NCI-H1436 (cell line): ENCODE data around the gene SLC12A9.
A peak's percentile ranks its signal among the peaks of the same experiment; 100 is the strongest.
"Not testable (repeated sequence)": the region's sequence is repeated elsewhere in the genome, so short reads cannot be mapped to it uniquely, and the experiment has no call there.

Source experiments
- DNase-seq: peaks from one replicate; lab custom pipeline; 2025; lab: John Stamatoyannopoulos, UW

Gene SLC12A9, protein sequence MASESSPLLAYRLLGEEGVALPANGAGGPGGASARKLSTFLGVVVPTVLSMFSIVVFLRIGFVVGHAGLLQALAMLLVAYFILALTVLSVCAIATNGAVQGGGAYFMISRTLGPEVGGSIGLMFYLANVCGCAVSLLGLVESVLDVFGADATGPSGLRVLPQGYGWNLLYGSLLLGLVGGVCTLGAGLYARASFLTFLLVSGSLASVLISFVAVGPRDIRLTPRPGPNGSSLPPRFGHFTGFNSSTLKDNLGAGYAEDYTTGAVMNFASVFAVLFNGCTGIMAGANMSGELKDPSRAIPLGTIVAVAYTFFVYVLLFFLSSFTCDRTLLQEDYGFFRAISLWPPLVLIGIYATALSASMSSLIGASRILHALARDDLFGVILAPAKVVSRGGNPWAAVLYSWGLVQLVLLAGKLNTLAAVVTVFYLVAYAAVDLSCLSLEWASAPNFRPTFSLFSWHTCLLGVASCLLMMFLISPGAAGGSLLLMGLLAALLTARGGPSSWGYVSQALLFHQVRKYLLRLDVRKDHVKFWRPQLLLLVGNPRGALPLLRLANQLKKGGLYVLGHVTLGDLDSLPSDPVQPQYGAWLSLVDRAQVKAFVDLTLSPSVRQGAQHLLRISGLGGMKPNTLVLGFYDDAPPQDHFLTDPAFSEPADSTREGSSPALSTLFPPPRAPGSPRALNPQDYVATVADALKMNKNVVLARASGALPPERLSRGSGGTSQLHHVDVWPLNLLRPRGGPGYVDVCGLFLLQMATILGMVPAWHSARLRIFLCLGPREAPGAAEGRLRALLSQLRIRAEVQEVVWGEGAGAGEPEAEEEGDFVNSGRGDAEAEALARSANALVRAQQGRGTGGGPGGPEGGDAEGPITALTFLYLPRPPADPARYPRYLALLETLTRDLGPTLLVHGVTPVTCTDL

DNA sequence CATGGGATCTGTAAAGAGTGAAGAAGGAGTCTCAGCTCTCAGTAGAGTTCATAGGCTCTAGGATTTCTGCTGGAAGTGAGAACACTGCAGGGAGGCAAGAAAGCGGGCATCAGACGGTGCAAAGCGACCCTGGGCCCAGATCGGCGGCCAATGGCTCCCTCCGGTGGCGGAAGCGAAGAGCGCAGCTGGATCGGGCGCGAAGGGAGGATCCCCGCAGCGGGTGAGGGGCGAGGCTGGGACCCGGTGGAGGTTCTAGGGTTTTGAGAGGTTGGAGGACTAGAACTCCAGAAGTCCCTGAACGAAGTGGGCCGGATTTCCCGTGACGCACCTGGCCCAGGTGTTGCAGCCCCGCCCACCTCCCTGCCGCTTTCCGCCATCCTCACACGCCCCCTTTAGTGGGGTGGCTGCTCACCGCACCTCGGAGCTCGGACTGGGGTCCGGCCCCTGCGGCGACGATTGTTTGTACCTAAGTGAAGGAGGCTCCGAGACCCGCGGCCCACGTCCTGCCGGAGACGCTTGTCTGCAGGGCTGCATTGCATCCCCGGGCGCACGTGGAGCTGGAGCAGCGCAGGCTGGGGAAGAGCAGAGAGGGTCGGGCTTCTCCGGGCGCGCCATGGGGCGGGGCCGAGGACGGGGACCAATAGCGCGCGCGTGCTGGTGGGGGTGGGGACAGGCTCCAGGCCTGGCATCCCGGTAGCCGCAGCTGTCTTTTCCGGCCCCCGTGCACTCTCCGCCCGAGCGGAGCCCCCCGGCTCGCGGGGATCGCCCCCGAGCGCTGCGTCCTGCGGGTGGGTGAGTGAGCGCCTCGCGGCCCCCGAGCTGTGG, at the start of gene SLC12A9:
Gene SLC12A9, plus strand, starts transcription at position 666 of the 825 bp plus-strand sequence. CDS start 1,485 bp downstream, outside the sequence.
- DNase-seq, result peak; percentile 84

DNA sequence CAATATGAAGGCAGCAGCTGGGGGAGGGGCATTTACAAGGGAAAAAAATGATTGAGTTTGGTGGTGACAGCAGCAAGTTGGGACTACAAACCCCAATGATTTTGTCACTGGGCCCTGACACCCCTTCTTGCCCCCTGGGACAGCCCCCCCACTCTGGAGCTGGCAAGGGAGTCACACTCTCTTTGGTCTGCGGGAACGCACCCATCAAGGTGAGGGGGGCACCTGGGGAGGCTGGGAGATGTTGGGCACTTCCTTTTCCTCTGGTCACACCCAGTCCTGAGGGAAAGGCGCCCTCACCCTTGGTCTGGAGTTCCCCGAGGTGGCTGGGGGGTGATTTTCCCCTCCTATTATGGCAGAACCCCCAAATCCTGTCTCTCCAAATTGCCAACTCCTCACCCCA, 49.6 kb upstream of the SLC12A9 start:
- DNase-seq, result no peak

DNA sequence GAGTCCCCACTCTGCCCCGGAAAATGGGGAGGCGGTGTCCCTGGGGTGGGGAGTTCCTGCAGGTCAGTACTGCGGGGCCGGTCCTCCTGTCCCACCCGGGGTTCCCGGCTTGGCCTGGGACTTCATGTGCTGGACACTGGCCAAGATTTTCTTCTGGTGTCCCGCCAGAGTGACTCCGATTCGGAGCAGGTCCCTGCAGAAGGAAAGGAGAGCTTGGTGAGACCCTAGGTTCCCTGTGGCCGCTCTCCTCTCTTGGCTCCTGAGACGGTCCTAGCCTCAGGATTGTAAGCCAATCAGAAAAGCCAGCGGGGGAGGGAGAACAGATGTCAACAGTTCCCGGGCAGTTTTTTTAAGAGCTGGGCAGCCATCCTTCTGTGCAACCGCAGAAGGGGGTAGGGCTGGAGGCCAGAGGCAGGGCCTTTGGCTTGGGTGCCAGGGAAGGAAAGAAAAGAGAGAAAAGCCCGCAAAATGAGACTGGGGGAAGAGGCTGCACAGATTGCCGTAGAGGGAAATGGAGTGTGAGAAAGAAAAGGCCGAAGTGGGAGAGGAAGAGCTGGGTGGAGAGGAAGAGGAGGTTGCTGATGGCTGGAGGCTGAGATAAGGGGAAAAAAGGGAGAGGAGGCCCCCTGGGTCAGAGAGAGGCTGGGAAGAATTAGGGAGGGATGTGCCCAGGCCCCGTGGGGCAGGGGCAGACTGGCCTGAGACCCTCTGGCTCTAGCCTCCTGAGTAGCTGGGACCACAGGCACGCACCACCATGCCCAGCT, 48.9 kb upstream of the SLC12A9 start:
- DNase-seq, result peak; percentile 81

DNA sequence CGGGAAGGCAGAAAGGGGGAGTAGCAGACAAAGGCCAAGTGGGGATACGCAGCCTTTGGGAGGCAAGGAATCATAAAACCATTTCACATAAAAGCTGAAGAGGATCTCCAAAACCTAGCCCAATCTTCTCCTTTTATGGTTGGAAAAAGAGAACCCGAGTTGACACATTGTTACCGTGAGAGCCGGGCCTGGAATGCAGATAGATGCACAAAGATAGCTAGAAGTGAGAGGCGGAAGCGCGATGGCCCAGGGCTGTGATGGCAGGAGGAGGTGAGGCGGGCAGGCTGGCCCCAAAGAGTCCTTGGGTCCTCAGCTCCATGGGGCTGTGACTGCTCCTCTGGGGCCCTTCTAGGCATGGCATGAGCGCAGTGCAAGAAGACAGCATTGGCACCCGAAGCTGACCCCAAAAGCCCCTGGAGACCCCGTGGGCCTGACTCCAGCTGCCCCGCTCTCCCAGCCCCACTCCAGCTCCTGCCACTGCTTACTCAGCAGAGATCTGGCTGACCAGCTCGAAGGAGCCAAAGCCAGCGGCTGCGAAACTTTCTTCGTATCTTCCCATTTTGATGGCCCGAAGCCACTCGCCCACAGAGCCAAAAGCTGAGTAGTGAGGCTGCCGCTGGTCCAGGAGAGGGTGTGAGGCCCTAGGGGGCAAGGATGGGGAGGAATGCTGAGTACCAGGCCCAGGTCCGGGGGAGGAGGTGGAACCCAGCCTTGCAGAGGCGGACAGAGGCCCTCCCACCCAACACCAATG, 47.7 kb upstream of the SLC12A9 start:
- DNase-seq, result no peak

DNA sequence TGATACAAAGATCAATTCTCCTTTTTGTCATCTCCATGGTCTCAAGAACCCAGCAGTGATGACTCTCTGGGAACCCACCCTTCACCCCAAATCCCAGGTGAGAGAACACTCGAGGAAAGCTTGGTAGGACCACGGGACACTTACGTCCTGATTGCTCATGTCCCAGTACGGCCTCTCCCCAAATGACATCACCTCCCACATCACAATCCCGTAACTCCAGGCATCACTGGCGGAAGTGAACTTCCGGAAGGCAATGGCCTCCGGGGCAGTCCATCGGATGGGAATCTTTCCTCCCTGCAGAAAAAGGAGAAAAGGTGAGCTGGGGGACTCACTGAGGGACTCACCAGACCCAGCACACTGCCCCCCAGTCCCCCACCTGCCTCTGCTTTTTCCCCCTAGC, 46.2 kb upstream of the SLC12A9 start:
- DNase-seq, result no peak

DNA sequence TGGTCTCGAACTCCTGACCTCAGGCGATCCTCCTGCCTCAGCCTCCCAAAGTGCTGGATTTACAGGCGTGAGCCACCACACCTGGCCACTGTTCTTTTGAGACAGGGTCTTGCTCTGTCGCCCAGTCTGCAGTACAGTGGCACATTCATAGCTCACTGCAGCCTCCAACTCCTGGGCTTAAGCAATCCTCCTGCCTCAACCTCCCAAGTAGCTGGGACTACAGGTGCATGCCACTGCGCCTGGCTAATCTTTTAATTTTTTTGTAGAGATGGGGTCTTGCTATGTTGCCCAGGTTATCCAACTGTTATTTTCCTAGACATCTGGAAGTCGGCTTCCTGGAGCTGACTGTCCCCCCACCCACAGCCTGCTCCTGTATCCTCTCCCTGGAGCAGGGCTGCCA, 45.6 kb upstream of the SLC12A9 start:
- not testable (repeated sequence) for DNase-seq

DNA sequence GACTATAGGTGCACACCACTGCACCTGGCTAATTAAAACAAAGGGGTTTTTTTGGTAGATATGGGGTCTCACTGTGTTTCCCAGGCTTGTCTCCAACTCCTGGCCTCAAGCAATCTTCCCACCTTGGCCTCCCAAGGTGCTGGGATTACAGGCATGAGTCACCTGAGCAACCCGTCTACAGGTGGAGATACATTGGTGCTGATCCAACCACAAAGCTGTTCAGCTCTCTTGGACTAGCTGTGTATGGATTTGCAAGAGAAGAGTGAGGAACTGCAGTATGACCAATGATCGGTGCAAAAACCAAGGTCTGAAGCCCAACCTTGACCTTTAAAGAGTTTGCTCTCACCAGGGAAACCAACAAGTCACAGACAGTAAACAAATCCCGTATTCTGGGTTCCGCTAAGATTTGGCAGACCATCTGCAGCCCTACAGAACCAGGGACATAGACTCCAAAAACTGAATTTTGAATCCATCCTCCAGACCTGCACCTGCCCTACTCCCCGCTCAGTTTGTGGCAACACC, 44.1 kb upstream of the SLC12A9 start:
- no peak for DNase-seq

DNA sequence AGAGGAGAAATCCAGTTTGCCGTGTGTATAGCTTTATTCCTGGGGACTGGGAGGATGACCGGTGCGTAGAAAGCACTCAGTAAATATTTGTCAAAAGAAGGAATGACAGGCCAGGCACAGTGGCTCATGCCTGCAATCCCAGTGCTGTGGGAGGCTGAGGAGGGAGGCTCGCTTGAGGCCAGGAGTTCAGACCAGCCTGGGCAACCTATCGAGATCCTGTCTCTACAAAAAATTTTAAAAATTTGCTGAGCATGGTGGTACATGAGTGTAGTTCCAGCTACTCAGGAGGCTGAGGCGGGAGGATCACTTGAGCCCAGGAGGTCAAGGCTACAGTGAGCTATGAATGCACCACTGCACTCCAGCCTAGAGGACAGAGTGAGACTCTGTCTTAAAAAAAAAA, 41.0 kb upstream of the SLC12A9 start:
- no peak for DNase-seq

DNA sequence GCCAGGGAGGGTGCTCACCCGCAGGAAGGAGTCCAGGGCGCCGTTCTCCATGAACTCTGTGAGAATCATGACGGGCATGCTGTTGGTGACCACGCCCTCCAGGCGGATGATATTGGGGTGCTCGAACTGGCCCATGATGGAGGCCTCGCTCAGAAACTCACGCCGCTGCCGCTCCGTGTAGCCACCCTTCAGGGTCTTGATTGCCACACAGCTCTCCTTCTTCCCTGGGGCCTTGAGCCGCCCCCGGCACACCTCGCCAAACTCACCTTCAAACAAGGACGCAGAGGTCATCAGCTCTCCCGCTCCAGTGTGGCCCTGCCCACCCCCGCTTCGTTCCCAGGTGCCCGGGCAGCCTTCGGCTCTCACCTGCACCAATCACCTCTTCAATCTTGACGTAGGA, 39.8 kb upstream of the SLC12A9 start:
- DNase-seq, result no peak

DNA sequence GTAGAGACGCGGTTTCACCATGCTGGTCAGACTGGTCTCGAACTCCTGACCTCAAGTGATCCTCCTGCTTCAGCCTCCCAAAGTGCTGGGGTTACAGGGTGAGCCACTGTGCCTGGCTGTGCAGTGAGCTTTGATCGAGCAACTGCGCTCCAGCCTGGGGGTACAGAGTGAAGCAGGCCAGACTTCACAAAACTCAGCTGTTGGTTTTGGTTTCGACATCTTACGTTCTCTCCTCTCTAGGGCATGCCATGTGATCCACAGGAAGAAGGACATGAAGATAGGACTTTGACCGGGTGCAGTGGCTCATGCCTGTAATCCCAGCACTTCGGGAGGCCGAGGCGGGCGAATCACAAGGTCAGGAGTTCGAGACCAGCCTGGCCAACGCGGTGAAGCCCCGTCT, 36.0 kb upstream of the SLC12A9 start:
- not testable (repeated sequence) for DNase-seq

DNA sequence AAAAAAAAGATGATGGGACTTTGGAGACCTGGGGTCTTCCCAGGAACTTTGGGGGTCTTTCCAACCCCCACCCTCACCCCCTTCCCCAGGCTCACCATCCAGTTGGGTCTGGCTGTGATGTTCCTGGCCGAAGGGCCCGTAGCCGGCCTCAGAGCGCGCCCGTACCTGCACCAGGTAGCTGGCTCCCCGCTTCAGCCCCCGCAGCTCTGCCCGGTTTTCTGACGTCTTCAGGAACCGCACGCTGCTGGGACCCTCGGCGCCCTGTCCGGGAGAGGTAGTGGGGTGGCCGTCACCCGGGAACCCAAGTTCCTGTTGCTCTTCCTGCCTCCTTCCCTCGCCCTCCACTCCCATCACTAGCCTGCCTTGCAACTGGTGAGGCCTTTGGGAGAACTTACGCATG, 35.4 kb upstream of the SLC12A9 start:
- DNase-seq, result no peak

DNA sequence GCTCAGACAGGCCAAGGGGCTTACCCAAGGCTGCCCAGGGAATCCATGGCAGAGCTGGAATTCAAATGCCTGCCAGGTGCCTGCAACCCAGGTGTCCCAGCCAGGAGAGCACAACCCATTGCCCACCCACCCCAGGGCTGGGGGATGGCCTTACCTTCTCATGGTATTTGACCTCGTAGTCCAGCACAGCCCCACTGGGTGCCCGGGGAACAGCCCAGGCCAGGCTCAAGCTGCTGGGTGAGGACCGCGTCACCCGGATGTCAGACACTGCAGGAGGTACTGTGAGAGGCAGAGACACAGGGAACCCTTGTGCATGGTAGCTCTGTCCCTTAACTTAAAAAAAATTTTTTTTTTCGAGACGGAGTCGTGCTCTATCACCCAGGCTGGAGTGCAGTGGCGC, 34.1 kb upstream of the SLC12A9 start:
- DNase-seq, result no peak

DNA sequence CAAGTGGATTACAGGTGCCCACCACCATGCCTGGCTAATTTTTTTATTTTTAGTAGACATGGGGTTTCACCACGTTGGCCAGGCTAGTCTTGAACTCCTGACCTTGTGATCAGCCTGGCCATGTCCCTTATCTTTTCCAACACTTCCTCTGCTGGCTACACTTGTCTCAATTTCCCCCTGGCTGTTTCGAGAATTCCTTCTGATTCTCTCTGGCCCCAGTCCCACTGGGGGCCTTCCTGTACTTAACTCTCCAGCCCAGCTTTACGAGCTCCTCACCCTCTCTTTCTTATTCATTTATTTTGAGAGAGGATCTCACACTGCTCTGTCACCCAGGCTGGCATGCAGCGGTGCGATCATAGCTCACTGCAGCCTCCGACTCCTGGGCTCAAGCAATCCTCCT, 33.7 kb upstream of the SLC12A9 start:
- no peak for DNase-seq

DNA sequence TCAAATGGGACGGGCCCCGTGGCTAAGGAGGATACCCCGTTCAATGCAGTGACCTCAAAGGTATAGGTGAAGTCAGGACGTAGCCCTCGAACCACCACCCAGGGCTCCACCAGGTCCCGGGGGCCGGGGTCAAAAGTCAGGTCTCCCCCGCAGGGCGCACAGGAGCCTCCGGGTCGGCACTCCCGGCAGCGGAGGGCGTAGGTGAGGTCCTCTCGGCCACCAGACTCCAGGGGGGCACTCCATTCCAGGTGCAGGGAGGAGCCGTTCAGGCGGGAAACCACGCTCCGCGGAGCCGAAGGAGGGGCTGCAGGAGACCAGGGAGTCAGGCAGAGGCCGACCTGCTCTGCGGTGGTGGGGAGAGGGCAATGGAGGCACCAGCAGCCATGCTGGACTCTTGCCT, 32.9 kb upstream of the SLC12A9 start:
- no peak for DNase-seq

DNA sequence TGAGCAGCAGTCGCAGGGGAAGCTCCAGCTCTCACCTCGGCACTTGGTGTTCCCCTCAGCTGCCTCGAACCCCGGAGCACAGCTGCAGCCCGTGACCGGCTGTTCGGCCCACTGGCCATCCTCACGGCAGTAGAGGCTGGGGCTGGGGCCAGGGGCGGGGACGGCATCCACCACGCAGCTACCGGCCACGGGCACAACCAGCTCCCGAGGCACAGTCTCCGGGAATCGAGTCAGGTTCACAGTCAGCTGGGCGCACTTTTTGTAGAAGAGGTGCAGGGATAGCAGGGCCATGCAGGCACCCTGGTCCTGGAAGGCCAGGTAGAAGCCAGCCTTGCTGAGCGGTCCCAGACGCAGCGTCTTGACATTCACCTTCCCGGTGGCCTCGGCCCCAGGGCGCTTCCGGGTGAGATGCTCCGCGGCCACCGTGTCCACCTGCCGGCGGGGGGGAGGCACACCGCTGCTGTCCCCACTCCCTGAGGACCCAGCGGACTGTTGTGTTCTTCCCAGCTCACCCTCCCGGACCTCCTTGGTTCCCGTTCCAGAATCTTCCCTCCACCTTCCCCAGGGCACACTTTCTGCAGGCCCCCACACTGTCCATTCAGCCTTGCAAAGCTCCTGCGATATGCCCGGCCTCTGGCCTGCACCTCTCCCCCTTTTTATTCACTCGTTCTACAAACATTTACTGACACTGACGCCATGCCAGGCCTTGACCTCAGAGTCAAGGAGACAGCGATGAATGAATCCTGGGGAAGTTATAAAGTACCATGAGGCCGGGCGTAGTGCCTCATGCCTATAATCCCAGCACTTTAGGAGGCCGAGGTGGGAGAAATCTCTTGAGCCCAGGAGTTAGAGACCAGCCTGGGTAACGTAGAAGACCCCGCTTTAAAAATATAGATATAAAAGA, 30.0 kb upstream of the SLC12A9 start:
- no peak for DNase-seq

DNA sequence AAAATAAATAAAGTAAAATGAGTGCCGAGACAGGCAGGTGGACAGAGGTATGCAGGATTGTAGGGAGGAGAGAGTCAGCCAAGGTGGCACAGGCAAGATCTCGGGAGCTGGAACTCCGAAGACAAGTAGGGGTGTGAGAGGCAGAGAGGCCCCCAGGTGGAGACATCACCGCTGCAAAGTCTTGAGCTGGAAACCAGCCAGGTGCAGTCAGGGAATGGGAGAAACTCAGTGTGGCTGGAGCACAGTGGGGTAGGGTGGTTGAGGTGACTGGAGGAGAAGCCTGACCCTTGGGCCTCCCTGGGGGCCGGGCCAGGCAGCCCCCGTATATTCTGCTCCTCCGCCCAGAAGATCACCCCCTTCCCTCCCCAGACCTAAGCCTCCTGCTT, 29.4 kb upstream of the SLC12A9 start:
- no peak for DNase-seq

DNA sequence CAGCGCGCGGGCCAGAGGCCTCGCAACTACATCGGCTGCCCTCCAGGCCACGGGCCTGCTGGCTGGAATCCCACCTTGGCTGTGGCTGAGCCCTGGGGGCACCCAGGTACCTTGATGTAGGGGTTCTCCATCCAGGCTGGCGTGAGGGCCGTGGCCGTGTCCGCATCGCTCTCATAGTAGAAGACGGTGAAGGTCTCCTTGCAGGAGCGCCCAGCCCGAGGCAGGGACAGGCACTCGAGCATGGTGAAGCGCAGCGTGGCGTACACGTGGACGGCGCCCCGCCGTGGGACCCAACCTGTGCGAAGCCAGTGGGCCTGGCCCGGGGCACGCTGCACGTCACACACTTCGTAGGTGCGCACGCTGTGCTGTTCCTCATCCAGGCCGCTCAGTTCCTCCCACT, 29.0 kb upstream of the SLC12A9 start:
- no peak for DNase-seq

DNA sequence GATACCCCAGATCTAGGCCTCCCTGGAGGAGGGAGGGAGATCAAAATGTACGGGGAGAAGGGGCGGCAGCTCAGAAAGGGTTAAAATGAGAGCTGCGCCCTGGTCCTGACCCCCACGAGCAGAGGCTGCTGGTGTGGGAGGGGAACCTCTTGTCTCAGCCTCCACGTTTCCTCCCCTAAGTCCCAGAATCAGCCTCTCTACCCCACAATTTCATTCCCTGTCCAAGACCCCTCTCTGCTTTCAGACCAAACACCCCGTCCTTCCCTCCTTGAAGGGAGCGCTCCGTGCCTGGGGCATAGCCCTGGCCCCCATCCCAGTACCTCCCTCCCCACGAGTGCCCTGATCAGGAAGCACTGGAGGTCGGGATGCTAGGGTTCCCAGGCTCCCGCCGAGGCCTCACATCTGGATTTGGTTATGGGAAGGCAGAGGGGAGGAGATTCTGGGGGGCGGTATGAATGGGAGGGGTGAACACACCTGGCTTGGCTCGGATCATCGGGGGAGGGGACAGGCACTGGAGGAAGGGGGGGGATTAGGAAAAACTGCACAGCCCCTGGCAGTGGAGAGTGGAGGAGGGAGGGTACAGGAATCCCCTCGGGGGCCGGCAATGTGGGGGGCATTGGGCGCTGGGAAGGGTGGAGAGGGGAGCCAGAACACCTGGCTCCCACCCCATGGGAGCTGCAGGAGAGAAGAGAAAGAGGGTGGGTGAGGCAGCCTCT, 27.9 kb upstream of the SLC12A9 start:
- DNase-seq, result no peak

DNA sequence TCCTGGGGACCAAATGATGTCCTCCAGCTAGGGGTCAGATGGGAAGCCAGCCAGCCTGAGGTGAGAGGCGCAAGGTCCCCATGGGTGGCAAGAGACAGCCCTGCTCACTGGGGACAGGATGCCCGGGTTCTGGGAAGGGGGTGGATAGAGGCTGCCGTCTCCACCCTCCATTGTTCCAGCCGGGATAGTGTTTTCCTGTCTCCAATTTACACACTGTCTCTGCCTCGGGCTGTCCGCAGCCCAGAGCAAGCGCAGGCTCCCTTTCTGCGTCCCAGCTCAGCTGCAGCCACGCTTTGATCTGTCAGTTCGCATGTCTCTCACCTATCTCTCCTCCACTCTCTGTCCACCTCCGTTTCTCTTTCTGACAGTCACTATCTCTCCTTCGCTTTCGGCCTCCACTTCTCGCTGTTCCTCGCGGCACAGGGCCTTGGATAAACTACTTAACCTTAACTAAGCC, 27.3 kb upstream of the SLC12A9 start:
- no peak for DNase-seq
